Spleen (tissue), 7 donors: ENCODE data around the gene CLEC16A.

Source experiments
- POLR2A ChIP-seq, 3 donors: fragments of 450-650 bp; IDR thresholded peaks; one replicate each; pipeline ENCODE4 v1.5.1; 2017; ENCODE audit warnings: antibody characterized with exemption in 3 of 3, mild to moderate bottlenecking in 1 of 3
- POLR2AphosphoS5 ChIP-seq, 3 donors: sonication (generic); formaldehyde crosslinking; IDR thresholded peaks; one replicate each; pipeline ENCODE4 v1.5.1; 2017; ENCODE audit warnings: antibody characterized with exemption in 3 of 3
- TF ChIP-seq, protein P1 (sequence below), 11 experiments: fragments of 200-600 bp in 7 of 11; fragments of 450-650 bp in 4 of 11; sonication (generic) in 4 of 11; IDR thresholded peaks in 8 of 11; conservative IDR thresholded peaks in 3 of 11; 1 replicate in 7 of 11; 2 replicates in 4 of 11; pipeline versions ENCODE4 v1.4.0 to v1.8.0; 2016 to 2021; ENCODE audit warnings: antibody characterized with exemption in 11 of 11, inconsistent platforms in 4 of 11, mild to moderate bottlenecking in 1 of 11
- donor health status: DM: no; HTN: no; CAD: no; lungs with moderate emphysema.
- donor health status: DM: no; HTN: no; CAD: no.
- donor health status: DM: no; HTN: no; CAD: no.

DNA sequence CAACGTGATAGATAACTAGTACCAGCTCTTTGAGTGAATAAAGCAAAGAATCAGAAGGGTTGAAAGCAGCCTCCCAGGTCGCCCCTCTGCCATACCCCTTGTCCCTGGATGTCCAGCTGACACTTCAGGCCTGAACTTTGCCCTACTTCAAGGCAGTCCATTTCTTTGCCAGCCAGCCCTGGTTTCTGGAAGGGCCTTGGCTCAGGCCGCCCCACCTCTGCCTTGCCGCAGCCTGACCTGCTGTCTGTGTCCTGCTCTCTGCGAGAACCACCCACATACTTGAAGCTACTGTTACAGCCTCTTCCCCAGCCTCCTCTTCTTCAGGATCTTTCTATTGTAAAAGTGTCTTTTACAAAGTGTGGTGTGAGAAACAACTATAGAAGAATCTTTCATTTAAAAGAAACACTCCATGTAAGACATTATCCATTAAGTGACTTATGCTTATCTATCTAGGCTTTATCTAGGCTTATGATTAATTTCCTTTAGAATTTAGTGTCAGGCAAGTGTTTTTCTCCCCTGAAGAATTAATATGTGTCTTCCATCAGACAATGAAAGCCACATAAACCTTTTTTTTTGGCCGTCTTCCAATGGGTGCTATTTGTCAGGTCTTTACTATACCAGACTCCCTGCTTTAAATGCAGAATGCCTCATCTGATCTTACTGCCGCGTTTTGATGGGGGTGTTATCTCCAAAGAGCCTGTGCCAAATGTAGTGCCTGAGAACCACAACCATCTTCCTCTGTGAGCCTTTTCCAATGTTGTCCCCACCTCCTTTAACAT, 177.7 kb downstream of the CLEC16A start:
- TF ChIP-seq, protein P1, sequence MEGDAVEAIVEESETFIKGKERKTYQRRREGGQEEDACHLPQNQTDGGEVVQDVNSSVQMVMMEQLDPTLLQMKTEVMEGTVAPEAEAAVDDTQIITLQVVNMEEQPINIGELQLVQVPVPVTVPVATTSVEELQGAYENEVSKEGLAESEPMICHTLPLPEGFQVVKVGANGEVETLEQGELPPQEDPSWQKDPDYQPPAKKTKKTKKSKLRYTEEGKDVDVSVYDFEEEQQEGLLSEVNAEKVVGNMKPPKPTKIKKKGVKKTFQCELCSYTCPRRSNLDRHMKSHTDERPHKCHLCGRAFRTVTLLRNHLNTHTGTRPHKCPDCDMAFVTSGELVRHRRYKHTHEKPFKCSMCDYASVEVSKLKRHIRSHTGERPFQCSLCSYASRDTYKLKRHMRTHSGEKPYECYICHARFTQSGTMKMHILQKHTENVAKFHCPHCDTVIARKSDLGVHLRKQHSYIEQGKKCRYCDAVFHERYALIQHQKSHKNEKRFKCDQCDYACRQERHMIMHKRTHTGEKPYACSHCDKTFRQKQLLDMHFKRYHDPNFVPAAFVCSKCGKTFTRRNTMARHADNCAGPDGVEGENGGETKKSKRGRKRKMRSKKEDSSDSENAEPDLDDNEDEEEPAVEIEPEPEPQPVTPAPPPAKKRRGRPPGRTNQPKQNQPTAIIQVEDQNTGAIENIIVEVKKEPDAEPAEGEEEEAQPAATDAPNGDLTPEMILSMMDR (IDR thresholded peaks at IDR 0.05 in 8 of 11, conservative IDR thresholded peaks at IDR 0.05 in 3 of 11), result no peak
- TF ChIP-seq POLR2A (IDR thresholded peaks at IDR 0.05) (no peak), POLR2AphosphoS5 (IDR thresholded peaks at IDR 0.05) (no peak)
